K562 (cell line): ENCODE results near the gene TXNRD1. TPM values are rescaled to one million over a fixed set of nuclear protein-coding genes. Genes with fewer than 3 reads are reported as not detected.
A peak's percentile ranks its signal among the peaks of the same experiment; 100 is the strongest.

Source experiments
- POLR2AphosphoS5 ChIP-seq: IDR thresholded peaks from 2 replicates; pipeline ENCODE4 v1.6.1; 2011; ENCODE audit warnings: mild to moderate bottlenecking, low read depth, low read length, moderate library complexity; ENCODE audit not compliant: control insufficient read depth, insufficient read depth
- REST ChIP-seq, 2 experiments: fragments of 450-650 bp; formaldehyde crosslinking in 1 of 2; IDR thresholded peaks; 2 replicates each; pipeline versions ENCODE4 v1.4.0 to v1.6.1; 2014 to 2020; ENCODE audit warnings: mild to moderate bottlenecking in 2 of 2, borderline replicate concordance in 1 of 2, low read depth in 1 of 2
- TEAD1 ChIP-seq, 2 experiments: fragments of 450-650 bp in 1 of 2; sonication (generic) in 1 of 2; formaldehyde crosslinking; IDR thresholded peaks; 2 replicates each; pipeline versions ENCODE4 v1.4.0 to v1.8.0; 2020 to 2022; ENCODE audit warnings: mild to moderate bottlenecking in 2 of 2, missing genetic modification reagents in 1 of 2
- ZBTB12 ChIP-seq: fragments of 250-450 bp; sonication (Bioruptor Pico); IDR thresholded peaks from 2 replicates; pipeline ENCODE4 v1.4.0; 2020
- polyA plus RNA-seq, 8 experiments: library from polyadenylated mRNA; depleted of rRNA in 4 of 8; stranded (reverse) in 5 of 8; unstranded in 3 of 8; fragments of >200 nt; fragmentation: Nextera tagmentation in 2 of 8; fragmentation: Illumina TruSeq in 1 of 8; extraction: Ambion mirVana in 2 of 8; extraction: Trizol in 1 of 8; gene quantifications; 2 replicates each; pipeline versions ENCODE4 v1.2.1 to v1.2.3, GENCODE V29; 2011 to 2014; ENCODE audit warnings: inconsistent platforms in 1 of 8, missing spikeins in 1 of 8
- total RNA-seq, 7 experiments: library from RNA; depleted of rRNA in 6 of 7; stranded (reverse); fragments of >200 nt in 6 of 7; fragmentation: Illumina TruSeq in 2 of 7; extraction: Trizol in 2 of 7; gene quantifications; 2 replicates each; pipeline versions ENCODE4 v1.2.1 to v1.2.3, GENCODE V29; 2011 to 2021; ENCODE audit warnings: low replicate concordance in 1 of 7
- TF ChIP-seq, protein P1 (sequence below), 2 experiments: fragments of 450-650 bp in 1 of 2; sonication (generic) in 1 of 2; formaldehyde crosslinking in 1 of 2; IDR thresholded peaks; 2 replicates each; pipeline versions ENCODE4 v1.7.1 to v1.9.0; 2016 to 2022; ENCODE audit warnings: inconsistent platforms in 1 of 2, mild to moderate bottlenecking in 1 of 2, missing genetic modification reagents in 1 of 2

Gene TXNRD1
- total and polyA plus RNA-seq, 9 of the 15 experiments (the other 6 are each of a cell fraction or from before 2014, with no cell fraction given), result 107 to 189 (median 146) TPM

DNA sequence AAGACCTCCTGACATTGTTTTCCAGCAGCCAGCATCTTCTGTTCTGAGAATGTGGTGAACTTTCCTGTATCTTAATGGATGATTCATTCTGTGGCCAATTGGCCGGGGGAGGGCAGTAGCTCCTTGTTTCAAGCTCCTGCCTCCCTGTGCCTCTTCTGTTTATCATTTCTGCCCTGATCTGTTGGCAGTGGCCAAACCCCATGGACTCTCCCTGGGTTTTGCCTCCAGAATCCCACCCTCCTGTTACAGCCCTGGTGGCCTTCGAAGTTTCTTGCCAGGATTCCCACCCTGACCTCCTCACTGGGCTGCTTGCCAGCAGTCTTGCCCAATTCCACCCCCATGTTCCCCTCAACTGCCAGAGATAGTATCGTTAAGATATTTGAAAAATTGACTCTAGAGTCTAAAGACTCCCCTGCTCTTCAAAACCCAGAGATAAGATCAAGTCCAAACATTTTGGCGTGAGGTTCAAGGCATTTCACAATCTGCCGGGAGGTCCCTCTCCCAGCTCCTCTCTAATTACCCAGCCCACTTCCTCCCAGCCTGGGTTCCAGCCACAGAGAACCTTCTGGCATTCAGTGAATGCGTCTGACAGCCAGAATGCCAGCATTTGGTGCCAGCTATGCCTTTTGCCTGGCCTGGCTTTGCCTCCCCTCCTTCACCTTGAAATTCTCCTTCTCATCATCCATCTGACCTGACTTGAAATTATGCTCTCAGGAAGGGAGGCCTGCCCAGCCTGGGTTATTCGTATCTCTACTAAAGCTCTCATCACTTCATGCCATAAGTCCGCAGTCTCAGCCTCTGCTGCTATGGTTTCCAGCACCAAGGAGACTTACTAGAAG lies 37.7 kb upstream of the TXNRD1 start (continued):
- TF ChIP-seq REST (IDR thresholded peaks at IDR 0.05; ENCODE audit: borderline replicate concordance) (peak; percentile 32; the same call in 1 of the 2 replicates), REST (CRISPR knock-in tag; IDR thresholded peaks at IDR 0.05; ENCODE audit: low read depth) (no peak), ZBTB12 (CRISPR knock-in tag) (no peak), POLR2AphosphoS5 (no peak), TEAD1 (CRISPR knock-in tag; IDR thresholded peaks at IDR 0.05) (no peak; a peak in 1 of 4 replicates)
- TF ChIP-seq, protein P1, sequence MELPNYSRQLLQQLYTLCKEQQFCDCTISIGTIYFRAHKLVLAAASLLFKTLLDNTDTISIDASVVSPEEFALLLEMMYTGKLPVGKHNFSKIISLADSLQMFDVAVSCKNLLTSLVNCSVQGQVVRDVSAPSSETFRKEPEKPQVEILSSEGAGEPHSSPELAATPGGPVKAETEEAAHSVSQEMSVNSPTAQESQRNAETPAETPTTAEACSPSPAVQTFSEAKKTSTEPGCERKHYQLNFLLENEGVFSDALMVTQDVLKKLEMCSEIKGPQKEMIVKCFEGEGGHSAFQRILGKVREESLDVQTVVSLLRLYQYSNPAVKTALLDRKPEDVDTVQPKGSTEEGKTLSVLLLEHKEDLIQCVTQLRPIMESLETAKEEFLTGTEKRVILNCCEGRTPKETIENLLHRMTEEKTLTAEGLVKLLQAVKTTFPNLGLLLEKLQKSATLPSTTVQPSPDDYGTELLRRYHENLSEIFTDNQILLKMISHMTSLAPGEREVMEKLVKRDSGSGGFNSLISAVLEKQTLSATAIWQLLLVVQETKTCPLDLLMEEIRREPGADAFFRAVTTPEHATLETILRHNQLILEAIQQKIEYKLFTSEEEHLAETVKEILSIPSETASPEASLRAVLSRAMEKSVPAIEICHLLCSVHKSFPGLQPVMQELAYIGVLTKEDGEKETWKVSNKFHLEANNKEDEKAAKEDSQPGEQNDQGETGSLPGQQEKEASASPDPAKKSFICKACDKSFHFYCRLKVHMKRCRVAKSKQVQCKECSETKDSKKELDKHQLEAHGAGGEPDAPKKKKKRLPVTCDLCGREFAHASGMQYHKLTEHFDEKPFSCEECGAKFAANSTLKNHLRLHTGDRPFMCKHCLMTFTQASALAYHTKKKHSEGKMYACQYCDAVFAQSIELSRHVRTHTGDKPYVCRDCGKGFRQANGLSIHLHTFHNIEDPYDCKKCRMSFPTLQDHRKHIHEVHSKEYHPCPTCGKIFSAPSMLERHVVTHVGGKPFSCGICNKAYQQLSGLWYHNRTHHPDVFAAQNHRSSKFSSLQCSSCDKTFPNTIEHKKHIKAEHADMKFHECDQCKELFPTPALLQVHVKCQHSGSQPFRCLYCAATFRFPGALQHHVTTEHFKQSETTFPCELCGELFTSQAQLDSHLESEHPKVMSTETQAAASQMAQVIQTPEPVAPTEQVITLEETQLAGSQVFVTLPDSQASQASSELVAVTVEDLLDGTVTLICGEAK (IDR thresholded peaks at IDR 0.05), result no peak
- TF ChIP-seq, protein P1 (CRISPR knock-in tag; IDR thresholded peaks at IDR 0.05), result no peak
